GM12878 (cell line): ENCODE measurements around the gene LPGAT1. TPM values are rescaled to one million over a fixed set of nuclear protein-coding genes. Genes with fewer than 3 reads are reported as not detected.

ENCODE experiments used
- ATAC-seq: fragments of 200-7000 bp; cut with Tn5 transposase; 3 replicates; pipeline ENCODE4 v1.9.1; 2020; ENCODE audit warnings: mild to moderate bottlenecking, moderate library complexity
- BruUV-seq: library from RNA; stranded (reverse); fragments of 400-500 nt; replicated peaks from 2 replicates; lab custom pipeline; 2021; lab: Mats Ljungman, UMichigan
- CTCF ChIA-PET: fragments of 300-600 bp; sonication (Branson Sonifier 250); formaldehyde crosslinking; extraction: SDS; loops from one replicate; lab custom pipeline; 2021; ENCODE audit warnings: inconsistent platforms; lab: Yijun Ruan, JAX
- POLR2A ChIA-PET: fragments of 350-600 bp; formaldehyde crosslinking; extraction: SDS; loops from one replicate; lab custom pipeline; 2021; ENCODE audit warnings: inconsistent platforms; lab: Charles Lee
- RAD21 ChIA-PET: fragments of 300-600 bp; sonication (Branson Sonifier 250); formaldehyde crosslinking; loops from one replicate; lab custom pipeline; 2023; ENCODE audit warnings: antibody characterized with exemption; ENCODE audit not compliant: unreplicated experiment; lab: Charles Lee
- SMC1A ChIA-PET: fragments of 300-600 bp; sonication (Branson Sonifier 250); formaldehyde crosslinking; loops from one replicate; lab custom pipeline; 2023; ENCODE audit not compliant: unreplicated experiment, uncharacterized antibody; lab: Charles Lee
- DNase-seq: peaks from one replicate; pipeline ENCODE4 v3.0.0-alpha.2; 2011; ENCODE audit warnings: low read depth, low spot score
- FAIRE-seq: peaks from 3 replicates; lab custom pipeline; 2011; peaks lifted over from hg19 to GRCh38; lab: Jason Lieb, UNC
- H2AFZ ChIP-seq: 2 replicates; pipeline ENCODE4 v1.6.0; 2011; ENCODE audit warnings: low read depth, low read length, control low read depth; ENCODE audit not compliant: control insufficient read depth
- H3K27ac ChIP-seq: 2 replicates; pipeline ENCODE4 v1.5.1; 2011; ENCODE audit warnings: control low read depth; ENCODE audit not compliant: control insufficient read depth, insufficient read depth
- H3K27me3 ChIP-seq, 2 experiments: replicated peaks in 1 of 2; 2 replicates each; pipeline versions ENCODE4 v1.6.0 to v1.6.1; 2011; ENCODE audit warnings: low read length in 1 of 2; ENCODE audit not compliant: control insufficient read depth in 2 of 2, insufficient read depth in 2 of 2
- H3K36me3 ChIP-seq, 2 experiments: 2 replicates each; pipeline ENCODE4 v1.5.1; 2011; ENCODE audit warnings: low read length in 1 of 2; ENCODE audit not compliant: control insufficient read depth in 2 of 2, insufficient read depth in 2 of 2
- H3K4me1 ChIP-seq: 2 replicates; pipeline ENCODE4 v1.6.1; 2011; ENCODE audit warnings: mild to moderate bottlenecking, low read length, moderate library complexity, mixed read lengths; ENCODE audit not compliant: control insufficient read depth, insufficient read depth
- H3K4me2 ChIP-seq: 2 replicates; pipeline ENCODE4 v1.6.0; 2011; ENCODE audit warnings: control low read depth; ENCODE audit not compliant: control insufficient read depth, insufficient read depth
- H3K4me3 ChIP-seq: fragments of 200-600 bp; sonication (generic); 2 replicates; pipeline ENCODE4 v1.5.1; 2016
- H3K79me2 ChIP-seq: 2 replicates; pipeline ENCODE4 v1.6.0; 2011; ENCODE audit warnings: low read length; ENCODE audit not compliant: control insufficient read depth, insufficient read depth
- H3K9ac ChIP-seq: 2 replicates; pipeline ENCODE4 v1.8.0; 2011; ENCODE audit warnings: low read length, control low read depth, mixed read lengths; ENCODE audit not compliant: control insufficient read depth, insufficient read depth
- H3K9me3 ChIP-seq: replicated peaks from 3 replicates; pipeline ENCODE4 v1.5.1; 2011; ENCODE audit warnings: mild to moderate bottlenecking, low read length; ENCODE audit not compliant: control insufficient read depth, insufficient read depth
- H4K20me1 ChIP-seq: 2 replicates; pipeline ENCODE4 v1.6.0; 2011; ENCODE audit not compliant: control insufficient read depth, insufficient read depth
- ATF2 ChIP-seq: IDR thresholded peaks from 2 replicates; pipeline ENCODE4 v1.6.1; 2012; ENCODE audit warnings: low read length, inconsistent platforms
- ATF7 ChIP-seq: fragments of 450-650 bp; IDR thresholded peaks from 2 replicates; pipeline ENCODE4 v1.6.1; 2016; ENCODE audit warnings: low read depth, mild to moderate bottlenecking
- RUNX3 ChIP-seq: IDR thresholded peaks from 2 replicates; pipeline ENCODE4 v1.6.1; 2012; ENCODE audit warnings: low read length, inconsistent platforms
- TAF1 ChIP-seq: IDR thresholded peaks from 2 replicates; pipeline ENCODE4 v1.6.1; 2011; ENCODE audit warnings: mild to moderate bottlenecking, low read depth, low read length, borderline replicate concordance
- ZNF687 ChIP-seq: fragments of 450-650 bp; IDR thresholded peaks from 2 replicates; pipeline ENCODE4 v1.6.1; 2017; ENCODE audit warnings: mild to moderate bottlenecking, moderate library complexity
- WGBS: methylation state at CpG from one replicate; pipeline ENCODE4 v1.1.6; 2016; ENCODE audit warnings: low lambda C conversion rate; ENCODE audit not compliant: insufficient replicate concordance, insufficient coverage; ENCODE audit errors: missing lambda C conversion rate; 5-methylcytosine and 5-hydroxymethylcytosine counted together
- in situ Hi-C: fragments of 300-500 bp; cut with MboI; formaldehyde crosslinking; loops from 9 replicates; pipeline ENCODE4 v1.14.3; 2018; ENCODE audit warnings: mixed read lengths
- intact Hi-C: fragments of 100-400 bp; cut with micrococcal nuclease; formaldehyde crosslinking; loops from one replicate; pipeline ENCODE4 v1.14.2; 2022; ENCODE audit not compliant: unreplicated experiment
- polyA plus RNA-seq, 11 experiments: library from polyadenylated mRNA; depleted of rRNA in 4 of 11; unstranded in 6 of 11; stranded (reverse) in 5 of 11; fragments of >200 nt; fragmentation: Nextera tagmentation in 4 of 11; fragmentation: Illumina TruSeq in 1 of 11; extraction: Ambion mirVana in 4 of 11; extraction: Trizol in 1 of 11; gene quantifications; 1 replicate in 1 of 11; 2 replicates in 10 of 11; pipeline versions ENCODE4 v1.2.1 to v1.2.3, GENCODE V29; 2011 to 2016; ENCODE audit warnings: inconsistent platforms in 2 of 11, missing spikeins in 2 of 11, low read depth in 1 of 11
- total RNA-seq, 4 experiments: library from RNA; depleted of rRNA in 3 of 4; stranded (reverse); fragments of >200 nt in 3 of 4; fragmentation: Illumina TruSeq in 1 of 4; extraction: Trizol in 1 of 4; gene quantifications; 2 replicates each; pipeline versions ENCODE4 v1.2.1 to v1.2.3, GENCODE V29; 2013 to 2021

LPGAT1 gene
- total and polyA plus RNA-seq, 10 of the 15 experiments (the other 5 are each of a cell fraction or from before 2014, with no cell fraction given), result 5.8 to 40.6 (median 19.2) TPM

- ATAC-seq (no peak), FAIRE-seq (peak; percentile 83), DNase-seq (no peak)
- Histone ChIP-seq H3K4me2 (peak overlapping the region; percentile 73), H3K4me1 (peaks cover 28% of the 10 kb centered on the region), H3K79me2 (peaks cover 28% of the 10 kb centered on the region), H2AFZ (no peak overlapping the region), H3K9me3 (no peaks in the 10 kb centered on the region), H3K9ac (no peak overlapping the region), H4K20me1 (no peaks in the 10 kb centered on the region), H3K36me3 (no peaks in the 10 kb centered on the region), H3K27ac (peak overlapping the region; percentile 47; the same call in 1 of the 2 replicates), H3K4me3 (0 out of 2 replicates have a peak overlapping the region, but pooled peaks have one; percentile 30), H3K27me3 (no peaks in the 10 kb centered on the region)
- BruUV-seq, result no TSS peak
- TF ChIP-seq TAF1, result no peak
- TF ChIP-seq ATF7, result no peak
- peak; percentile 72 for TF ChIP-seq RUNX3
- no peak for TF ChIP-seq ZNF687
- TF ChIP-seq ATF2, result 0 out of 2 replicates have a peak, but pooled peaks have one; percentile 8
- WGBS, result 77% methylated on average over 2 of the region's 2 CpGs
- in situ Hi-C loops, result loop anchor here (5.0 kb wide), 2 partner anchors 105 to 135 kb away; no protein-coding TSS in a partner anchor
- intact Hi-C loops, result loop anchor here (5.0 kb wide), 1 partner anchor 255 kb away; the partner anchor contains the start of gene SLC30A1
- POLR2A ChIA-PET, result interaction anchor here (1.0 to 1.9 kb wide), 3 partner anchors 101 to 135 kb away, joined by 3 to 6 read pairs (median 4); no protein-coding TSS in a partner anchor
- SMC1A ChIA-PET, result interaction anchor here (1.3 to 3.2 kb wide), 5 partner anchors 9 to 202 kb away, joined by 3 to 14 read pairs (median 6); no protein-coding TSS in a partner anchor
- RAD21 ChIA-PET, result interaction anchor here (1.1 to 3.5 kb wide), 4 partner anchors 10 to 151 kb away, joined by 3 to 20 read pairs (median 5); no protein-coding TSS in a partner anchor
- CTCF ChIA-PET, result interaction anchor here (2.3 to 3.7 kb wide), 3 partner anchors 9 to 135 kb away, joined by 8 to 16 read pairs (median 15); no protein-coding TSS in a partner anchor
These were observed 2.1 kb upstream of the LPGAT1 start for GRCh38 chr1:211832661-211833060.
